GM12878 (cell line): ENCODE data around the gene EVI2B.

Source experiments
- EZH2 ChIP-seq: IDR thresholded peaks from 2 replicates; pipeline ENCODE4 v1.6.1; 2012; ENCODE audit warnings: low read depth, mild to moderate bottlenecking, control low read depth, inconsistent platforms, low read length, borderline replicate concordance; ENCODE audit not compliant: control insufficient read depth
- GABPA ChIP-seq: IDR thresholded peaks from 2 replicates; pipeline ENCODE4 v1.6.1; 2014; ENCODE audit warnings: antibody characterized with exemption, low read depth, mild to moderate bottlenecking, inconsistent platforms
- POLR2A ChIP-seq: IDR thresholded peaks from 2 replicates; pipeline ENCODE4 v1.6.1; 2011; ENCODE audit warnings: low read depth, mild to moderate bottlenecking, low read length
- SP1 ChIP-seq: IDR thresholded peaks from one replicate; pipeline ENCODE4 v1.6.1; 2011; ENCODE audit warnings: low read depth, low read length
- SREBF2 ChIP-seq: IDR thresholded peaks from 2 replicates; pipeline ENCODE4 v1.6.1; 2012; ENCODE audit warnings: mild to moderate bottlenecking, low read length
- YBX1 ChIP-seq: fragments of 450-650 bp; IDR thresholded peaks from 2 replicates; pipeline ENCODE4 v1.6.1; 2016; ENCODE audit warnings: antibody characterized with exemption
- TF ChIP-seq, protein P1 (sequence below): IDR thresholded peaks from 2 replicates; pipeline ENCODE4 v1.6.1; 2012; ENCODE audit warnings: low read depth, low read length, improper control_type of control experiment

DNA sequence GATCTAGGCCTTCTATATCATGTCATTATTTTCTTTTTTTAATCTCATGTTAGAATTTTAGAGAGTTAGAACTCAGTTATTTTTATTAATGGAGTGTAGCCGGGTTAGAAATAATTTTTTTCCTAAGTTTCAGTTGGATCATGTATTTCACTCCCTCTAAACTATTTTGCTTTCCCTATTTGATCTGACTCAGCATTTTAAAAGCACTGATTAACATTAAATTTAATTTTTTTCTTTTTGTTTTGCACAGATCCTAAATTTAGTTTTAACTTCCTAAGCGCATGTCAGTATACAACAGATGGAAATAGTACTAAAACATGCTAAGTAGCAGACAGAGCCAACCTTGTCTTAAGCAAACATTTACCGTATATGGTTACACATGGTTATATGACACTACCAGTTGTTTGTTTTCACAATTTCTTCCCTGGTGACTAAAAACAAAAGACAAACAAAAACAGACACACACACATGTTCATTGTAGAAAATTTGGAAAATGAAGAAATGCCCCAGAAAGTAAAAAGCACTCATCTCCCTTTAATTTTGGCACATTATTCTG is 44.1 kb upstream of the EVI2B start:
- no peak for TF ChIP-seq SREBF2
- TF ChIP-seq, protein P1, sequence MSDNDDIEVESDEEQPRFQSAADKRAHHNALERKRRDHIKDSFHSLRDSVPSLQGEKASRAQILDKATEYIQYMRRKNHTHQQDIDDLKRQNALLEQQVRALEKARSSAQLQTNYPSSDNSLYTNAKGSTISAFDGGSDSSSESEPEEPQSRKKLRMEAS: no peak
- no peak for TF ChIP-seq YBX1
- no peak for TF ChIP-seq SP1
- TF ChIP-seq POLR2A: no peak
- no peak for TF ChIP-seq GABPA
- TF ChIP-seq EZH2: no peak
